ENCODE measurements around the gene MICAL3.
"Not testable (repeated sequence)": the region's sequence is repeated elsewhere in the genome, so short reads cannot be mapped to it uniquely, and the experiment has no call there.

MICAL3 gene

GRCh38 chr22:18028817-18029527 lies 4.6 kb upstream of the MICAL3 start:
- DNase-seq: no peak

GRCh38 chr22:18025898-18026297 lies 1.5 kb upstream of the MICAL3 start:
- DNase-seq: not testable (repeated sequence)

- DNase-seq: no peak
These were observed 777 bp upstream of the MICAL3 start for GRCh38 chr22:18024956-18025720.

GRCh38 chr22:18023509-18024275 lies 669 bp downstream of the MICAL3 start:
- DNase-seq: peak; percentile 5

GRCh38 chr22:18022876-18023275 lies 1.5 kb downstream of the MICAL3 start:
- DNase-seq: no peak

GRCh38 chr22:18021431-18021830 lies 2.9 kb downstream of the MICAL3 start:
- no peak for DNase-seq

- DNase-seq: not testable (repeated sequence)
These were observed 3.6 kb downstream of the MICAL3 start for GRCh38 chr22:18020743-18021142.

- no peak for DNase-seq
These were observed 10.4 kb downstream of the MICAL3 start for GRCh38 chr22:18013947-18014346.

GRCh38 chr22:18013436-18013835 lies 10.9 kb downstream of the MICAL3 start:
- DNase-seq: no peak

- DNase-seq: no peak
These were observed 11.8 kb downstream of the MICAL3 start for GRCh38 chr22:18012531-18012930.

- no peak for DNase-seq
These were observed 14.1 kb downstream of the MICAL3 start for GRCh38 chr22:18010266-18010665.

- no peak for DNase-seq
These were observed 16.2 kb downstream of the MICAL3 start for GRCh38 chr22:18008136-18008535.

GRCh38 chr22:18005201-18005926 lies 19.0 kb downstream of the MICAL3 start:
- DNase-seq: no peak

- DNase-seq: not testable (repeated sequence)
These were observed 22.5 kb downstream of the MICAL3 start for GRCh38 chr22:18001894-18002315.

GRCh38 chr22:18001040-18001893 lies 23.1 kb downstream of the MICAL3 start:
- DNase-seq: peak; percentile 68

GRCh38 chr22:18000441-18001039 lies 23.8 kb downstream of the MICAL3 start:
- DNase-seq: peak; percentile 26

GRCh38 chr22:17999851-18000250 lies 24.5 kb downstream of the MICAL3 start:
- DNase-seq: peak; percentile 5

- no peak for DNase-seq
These were observed 25.4 kb downstream of the MICAL3 start for GRCh38 chr22:17998913-17999312.

- no peak for DNase-seq
These were observed 26.9 kb downstream of the MICAL3 start for GRCh38 chr22:17997456-17997855.

GRCh38 chr22:17995256-17995655 lies 29.1 kb downstream of the MICAL3 start:
- not testable (repeated sequence) for DNase-seq

- DNase-seq: no peak
These were observed 29.8 kb downstream of the MICAL3 start for GRCh38 chr22:17994424-17995108.

All from stimulated activated naive CD4-positive, alpha-beta T cell treated with Interleukin-2 at 50 U/mL for 16 hours (primary cell).